ENCODE data around the gene GDF3. TPM values are rescaled to one million over a fixed set of nuclear protein-coding genes. Genes with fewer than 3 reads are reported as not detected.

The GDF3 gene
- total RNA-seq, 1 donor from 2014 or later: 77.7 TPM

Other genes starting within 250 kb of the GDF3 start
- 0.90 TPM for gene CD163, start 192.0 kb downstream of the GDF3 start, total RNA-seq (ENCODE audit: unreplicated experiment)
- not detected for gene APOBEC1, start 29.9 kb downstream of the GDF3 start, total RNA-seq (ENCODE audit: unreplicated experiment)
- 0.26 TPM for gene DPPA3, start 15.7 kb upstream of the GDF3 start, total RNA-seq (ENCODE audit: unreplicated experiment)
- gene CLEC4C, start 51.6 kb upstream of the GDF3 start, total RNA-seq (ENCODE audit: unreplicated experiment): not detected
- not detected for gene NANOGNB, start 69.4 kb upstream of the GDF3 start, total RNA-seq (ENCODE audit: unreplicated experiment)
- gene NANOG, start 93.6 kb upstream of the GDF3 start, total RNA-seq (ENCODE audit: unreplicated experiment): 4.5 TPM
- 0.64 TPM for gene SLC2A14, start 177.1 kb upstream of the GDF3 start, total RNA-seq (ENCODE audit: unreplicated experiment)
- gene SLC2A3, start 240.4 kb upstream of the GDF3 start, total RNA-seq (ENCODE audit: unreplicated experiment): 562 TPM